ACC112 (cell line): ENCODE measurements around the gene SRSF5.

Source experiments
- H2AFZ ChIP-seq: fragments of 200-600 bp; sonication (generic); one replicate; pipeline ENCODE4 v1.6.0; 2017; ENCODE audit warnings: antibody characterized with exemption, low read length; ENCODE audit not compliant: unreplicated experiment
- H3K27ac ChIP-seq: fragments of 200-600 bp; sonication (generic); 2 replicates; pipeline ENCODE4 v1.5.1; 2014; ENCODE audit warnings: low read depth, mild to moderate bottlenecking, antibody characterized with exemption, low read length, moderate library complexity
- H3K27me3 ChIP-seq: fragments of 200-600 bp; sonication (generic); 2 replicates; pipeline ENCODE4 v1.6.1; 2014; ENCODE audit warnings: mild to moderate bottlenecking, antibody characterized with exemption, low read length, moderate library complexity, mixed read lengths; ENCODE audit not compliant: insufficient read depth
- H3K36me3 ChIP-seq: fragments of 200-600 bp; sonication (generic); 2 replicates; pipeline ENCODE4 v1.6.1; 2016; ENCODE audit warnings: mild to moderate bottlenecking, antibody characterized with exemption, low read length, moderate library complexity, mixed read lengths; ENCODE audit not compliant: insufficient read depth
- H3K4me1 ChIP-seq: fragments of 200-600 bp; sonication (generic); one replicate; pipeline ENCODE4 v1.6.1; 2016; ENCODE audit warnings: low read length, mixed read lengths; ENCODE audit not compliant: insufficient read depth, unreplicated experiment, control insufficient read depth
- H3K4me3 ChIP-seq: fragments of 200-600 bp; sonication (generic); 2 replicates; pipeline ENCODE4 v1.5.1; 2014; ENCODE audit warnings: mild to moderate bottlenecking, low read depth, low read length
- H3K79me2 ChIP-seq: fragments of 200-600 bp; sonication (generic); one replicate; pipeline ENCODE4 v1.6.0; 2016; ENCODE audit warnings: low read length; ENCODE audit not compliant: control insufficient read depth, unreplicated experiment, insufficient read depth

SRSF5 gene

DNA sequence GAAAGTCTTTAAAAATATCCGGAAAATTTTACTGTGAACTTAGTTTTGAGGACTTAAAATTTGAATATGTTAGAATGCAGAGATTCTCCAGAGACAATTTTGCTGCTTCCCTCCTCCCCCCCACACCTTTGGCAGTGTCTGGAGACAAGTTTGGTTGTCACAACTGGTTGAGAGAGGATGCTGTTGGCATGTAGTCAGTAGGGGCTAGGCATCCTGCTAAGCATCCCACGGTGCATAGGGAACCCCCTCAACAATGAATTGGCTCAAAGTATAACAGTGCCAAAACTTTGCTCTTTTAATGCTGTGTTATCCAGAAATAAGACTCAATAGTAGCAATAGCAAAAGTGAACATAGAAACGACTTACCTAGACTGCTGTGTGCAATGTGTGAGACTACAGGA, 3.6 kb downstream of the SRSF5 start:
- Histone ChIP-seq H3K27me3 (no peaks in the 10 kb centered on the region), H2AFZ (no peak overlapping the region), H3K79me2 (peaks cover 47% of the 10 kb centered on the region), H3K27ac (no peak overlapping the region), H3K4me3 (no peak overlapping the region), H3K36me3 (peaks cover 70% of the 10 kb centered on the region), H3K4me1 (peaks cover 19% of the 10 kb centered on the region)

DNA sequence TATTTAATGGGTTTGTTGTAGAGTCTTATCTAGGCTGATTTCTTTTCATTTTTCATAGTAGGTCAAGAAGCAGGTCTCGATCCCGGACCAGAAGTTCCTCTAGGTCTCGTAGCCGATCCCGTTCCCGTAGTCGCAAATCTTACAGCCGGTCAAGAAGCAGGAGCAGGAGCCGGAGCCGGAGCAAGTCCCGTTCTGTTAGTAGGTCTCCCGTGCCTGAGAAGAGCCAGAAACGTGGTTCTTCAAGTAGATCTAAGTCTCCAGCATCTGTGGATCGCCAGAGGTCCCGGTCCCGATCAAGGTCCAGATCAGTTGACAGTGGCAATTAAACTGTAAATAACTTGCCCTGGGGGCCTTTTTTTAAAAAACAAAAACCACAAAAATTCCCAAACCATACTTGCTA, 4.2 kb downstream of the SRSF5 start:
- Histone ChIP-seq H3K36me3 (peaks cover 72% of the 10 kb centered on the region), H3K79me2 (peaks cover 47% of the 10 kb centered on the region), H3K4me3 (no peak overlapping the region), H3K4me1 (peaks cover 19% of the 10 kb centered on the region), H2AFZ (no peak overlapping the region), H3K27ac (no peak overlapping the region), H3K27me3 (no peaks in the 10 kb centered on the region)

DNA sequence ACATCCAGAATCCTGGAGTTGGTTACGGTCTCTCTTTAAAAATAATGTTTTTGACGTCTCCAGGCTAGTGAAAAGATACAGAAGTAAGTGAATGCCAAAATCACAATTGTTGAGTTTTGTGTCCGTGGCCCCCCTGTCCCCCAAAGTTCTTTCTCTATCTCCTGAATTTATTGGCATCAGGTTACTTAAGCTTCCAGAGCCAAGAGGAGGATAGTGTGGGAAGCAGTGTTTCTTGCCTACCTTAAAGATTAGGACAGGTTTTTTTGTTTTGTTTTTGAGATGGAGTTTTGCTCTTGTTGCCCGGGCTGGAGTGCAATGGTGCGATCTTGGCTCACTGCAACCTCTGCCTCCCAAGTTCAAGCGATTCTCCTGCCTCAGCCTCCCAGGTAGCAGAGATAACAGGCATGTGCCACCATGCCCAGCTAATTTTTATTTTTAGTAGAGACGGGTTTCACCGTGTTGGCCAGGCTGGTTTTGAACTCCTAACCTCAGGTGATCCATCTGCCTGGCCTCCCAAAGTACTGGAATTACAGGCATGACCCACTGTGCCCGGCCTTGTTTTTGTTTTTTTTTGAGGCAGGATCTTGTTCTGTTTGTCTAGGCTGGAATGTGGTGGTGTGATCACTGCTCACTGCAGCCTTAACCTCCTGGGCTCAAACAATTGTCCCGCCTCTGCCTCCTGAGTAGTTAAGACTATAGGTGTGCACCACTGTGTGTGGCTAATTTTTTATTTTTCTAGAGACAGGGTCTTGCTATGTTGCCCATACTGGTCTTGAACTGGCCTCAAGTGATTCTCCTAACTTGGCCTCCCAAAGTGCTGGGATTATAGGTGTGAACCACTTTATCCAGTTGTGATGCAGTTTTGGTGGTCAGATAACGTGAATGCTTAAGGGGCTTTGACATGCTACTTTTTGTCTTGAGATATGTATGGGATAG, 5.4 kb downstream of the SRSF5 start:
- no peak overlapping the region for H3K27ac ChIP-seq
- no peak overlapping the region for H2AFZ ChIP-seq
- H3K27me3 ChIP-seq: no peaks in the 10 kb centered on the region
- H3K4me1 ChIP-seq: peaks cover 14% of the 10 kb centered on the region
- peaks cover 44% of the 10 kb centered on the region for H3K79me2 ChIP-seq
- H3K4me3 ChIP-seq: no peak overlapping the region
- peaks cover 72% of the 10 kb centered on the region for H3K36me3 ChIP-seq

DNA sequence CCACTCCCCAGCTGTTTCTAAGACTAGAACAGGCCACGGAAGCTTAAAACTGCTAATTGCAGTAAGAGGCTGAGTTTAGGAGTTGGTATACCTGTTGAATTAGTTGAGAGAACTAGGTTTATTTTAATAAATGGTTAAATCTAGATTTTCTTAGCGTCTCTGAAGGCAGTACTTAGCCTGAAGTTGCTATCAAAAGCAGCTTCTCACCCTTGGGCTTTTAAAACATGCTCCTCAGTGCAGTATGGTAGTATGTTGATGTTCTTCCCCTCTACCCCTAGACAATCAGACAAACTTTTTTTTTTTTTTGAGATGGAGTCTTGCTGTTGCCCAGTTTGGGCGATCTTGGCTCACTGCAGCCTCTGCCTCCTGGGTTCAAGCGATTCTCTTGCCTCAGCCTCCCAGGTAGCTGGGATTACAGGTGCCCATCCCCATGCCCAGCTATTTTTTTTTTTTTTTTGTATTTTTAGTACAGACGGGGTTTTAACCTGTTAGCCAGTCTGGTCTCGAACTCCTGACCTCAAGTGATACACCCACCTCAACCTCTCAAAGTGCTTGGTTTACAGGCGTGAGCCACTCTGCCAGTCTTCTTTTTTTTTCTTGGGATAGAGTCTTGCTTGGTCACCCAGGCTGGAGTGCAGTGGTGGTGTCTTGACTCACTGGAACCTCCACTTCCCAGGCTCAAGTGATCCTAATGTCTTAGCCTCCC, 6.8 kb downstream of the SRSF5 start:
- H2AFZ ChIP-seq: no peak overlapping the region
- H3K27ac ChIP-seq: no peak overlapping the region
- no peaks in the 10 kb centered on the region for H3K27me3 ChIP-seq
- peaks cover 61% of the 10 kb centered on the region for H3K36me3 ChIP-seq
- H3K4me1 ChIP-seq: peaks cover 10% of the 10 kb centered on the region
- no peak overlapping the region for H3K4me3 ChIP-seq
- peaks cover 30% of the 10 kb centered on the region for H3K79me2 ChIP-seq

DNA sequence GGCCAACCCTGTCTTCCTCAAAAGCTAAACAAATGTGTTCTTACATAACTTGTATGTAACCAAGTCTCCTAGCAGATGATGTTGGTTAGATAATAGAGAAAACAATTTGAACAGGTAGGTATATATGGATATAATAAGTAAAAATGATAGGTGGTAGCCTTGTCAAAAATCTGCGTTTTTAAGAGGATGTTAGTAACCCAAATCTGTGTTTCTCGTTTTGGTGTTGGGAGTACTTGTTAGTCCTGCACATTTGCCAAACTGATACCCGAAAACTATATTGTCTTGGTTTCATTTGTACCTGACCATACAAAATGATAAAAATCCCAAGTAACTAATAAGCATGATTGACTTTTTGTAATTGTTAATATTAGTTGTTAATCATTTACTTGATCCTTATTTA, 8.1 kb downstream of the SRSF5 start:
- Histone ChIP-seq H3K36me3 (peaks cover 54% of the 10 kb centered on the region), H3K27me3 (no peaks in the 10 kb centered on the region), H2AFZ (no peak overlapping the region), H3K4me3 (no peak overlapping the region), H3K4me1 (no peaks in the 10 kb centered on the region), H3K27ac (no peak overlapping the region), H3K79me2 (peaks cover 18% of the 10 kb centered on the region)

DNA sequence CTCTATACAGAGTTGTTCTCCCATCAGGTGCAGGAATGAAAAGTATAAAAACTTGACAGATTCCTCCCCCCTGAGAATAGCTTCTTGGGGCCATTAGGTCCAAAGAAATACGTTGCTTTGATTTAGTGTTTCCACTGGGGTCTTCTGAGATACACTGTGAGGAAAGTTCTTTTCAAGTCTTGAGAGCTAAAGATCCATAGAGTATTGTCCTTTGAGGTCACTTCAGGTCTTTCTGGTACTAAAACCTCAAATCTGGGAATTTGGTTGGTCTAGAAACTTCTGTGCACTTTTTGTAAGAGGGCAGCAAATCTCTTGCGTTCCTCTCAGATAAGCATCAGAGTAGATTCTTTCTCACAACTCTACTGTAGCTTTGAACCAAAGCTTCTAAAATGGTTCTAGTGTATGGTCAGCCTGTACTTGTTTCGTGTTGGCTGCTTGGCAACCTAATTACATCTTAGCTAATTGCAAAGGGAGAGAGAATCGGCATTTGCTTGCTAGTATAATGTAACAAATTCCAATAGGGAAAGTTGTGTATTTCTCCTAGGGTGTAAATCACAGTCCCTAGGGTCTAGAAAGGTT, 10.0 kb downstream of the SRSF5 start:
- no peak overlapping the region for H3K27ac ChIP-seq
- H3K4me1 ChIP-seq: no peaks in the 10 kb centered on the region
- H2AFZ ChIP-seq: no peak overlapping the region
- peaks cover 43% of the 10 kb centered on the region for H3K36me3 ChIP-seq
- H3K4me3 ChIP-seq: no peak overlapping the region
- peaks cover 4% of the 10 kb centered on the region for H3K79me2 ChIP-seq
- no peaks in the 10 kb centered on the region for H3K27me3 ChIP-seq

DNA sequence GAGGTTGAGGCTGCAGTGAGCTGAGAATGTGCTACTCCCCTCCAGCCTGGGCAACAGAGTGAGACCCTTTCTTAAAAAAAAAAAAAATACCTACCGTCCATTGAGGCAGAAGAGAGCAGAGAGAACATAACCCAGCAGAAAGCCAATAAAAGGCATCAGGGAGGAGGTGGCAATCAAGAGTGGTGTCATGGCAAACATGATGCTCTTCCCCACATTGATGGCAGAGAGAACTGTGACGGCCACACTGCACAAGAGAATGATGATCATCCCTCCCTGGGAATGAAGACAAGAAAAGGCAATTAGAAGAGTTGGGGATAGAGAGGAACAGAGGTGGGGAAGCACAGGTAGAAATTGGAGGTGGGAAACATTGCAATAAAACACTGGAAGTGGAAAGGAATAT, 12.1 kb downstream of the SRSF5 start:
- Histone ChIP-seq H3K4me3 (no peak overlapping the region), H3K36me3 (peaks cover 27% of the 10 kb centered on the region), H3K4me1 (no peaks in the 10 kb centered on the region), H2AFZ (no peak overlapping the region), H3K27me3 (no peaks in the 10 kb centered on the region), H3K27ac (no peak overlapping the region), H3K79me2 (no peaks in the 10 kb centered on the region)

DNA sequence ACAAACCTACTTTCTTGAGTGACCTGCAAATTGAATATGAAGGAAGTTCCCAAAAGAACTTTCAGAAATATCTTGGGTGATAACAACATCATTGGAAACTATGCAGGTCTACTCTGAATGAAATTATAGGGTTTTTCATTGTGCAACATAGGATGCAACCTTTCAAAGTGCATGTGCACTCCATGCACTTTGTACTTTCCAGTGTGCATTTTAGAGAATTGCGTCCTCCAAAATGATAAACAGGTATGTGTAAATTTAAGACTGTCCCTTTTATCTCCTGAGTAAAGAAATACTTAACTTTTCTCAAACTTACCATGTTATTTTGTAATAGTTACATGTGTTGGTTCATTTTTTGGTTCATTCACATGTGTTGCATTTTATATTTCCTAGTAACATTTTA, 13.2 kb downstream of the SRSF5 start:
- Histone ChIP-seq H3K27ac (no peak overlapping the region), H2AFZ (no peak overlapping the region), H3K79me2 (no peaks in the 10 kb centered on the region), H3K4me3 (no peak overlapping the region), H3K27me3 (no peaks in the 10 kb centered on the region), H3K36me3 (peaks cover 20% of the 10 kb centered on the region), H3K4me1 (no peaks in the 10 kb centered on the region)

DNA sequence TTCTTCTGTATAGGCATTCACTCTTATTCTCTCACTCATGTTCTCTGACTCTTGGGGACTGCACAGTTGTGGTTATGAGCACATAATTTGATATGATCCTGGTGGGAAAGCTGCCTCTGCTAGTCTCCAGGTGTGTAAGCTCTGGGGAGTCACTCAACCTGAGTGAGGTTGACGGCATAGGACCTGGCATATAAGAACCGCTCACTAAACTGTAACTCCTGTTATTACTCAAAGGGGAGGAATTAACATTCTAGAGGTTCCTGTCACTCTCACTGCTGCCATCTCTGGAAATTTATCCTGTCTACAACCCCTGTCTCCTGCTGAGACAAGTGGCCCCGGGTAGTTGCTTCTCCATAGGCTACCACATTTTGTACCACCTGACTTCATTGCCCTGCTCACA, 14.0 kb downstream of the SRSF5 start:
- Histone ChIP-seq H3K36me3 (peaks cover 15% of the 10 kb centered on the region; the same call in 1 of the 2 replicates), H3K79me2 (no peaks in the 10 kb centered on the region), H3K4me1 (no peaks in the 10 kb centered on the region), H3K27me3 (no peaks in the 10 kb centered on the region), H2AFZ (no peak overlapping the region), H3K27ac (no peak overlapping the region), H3K4me3 (no peak overlapping the region)

DNA sequence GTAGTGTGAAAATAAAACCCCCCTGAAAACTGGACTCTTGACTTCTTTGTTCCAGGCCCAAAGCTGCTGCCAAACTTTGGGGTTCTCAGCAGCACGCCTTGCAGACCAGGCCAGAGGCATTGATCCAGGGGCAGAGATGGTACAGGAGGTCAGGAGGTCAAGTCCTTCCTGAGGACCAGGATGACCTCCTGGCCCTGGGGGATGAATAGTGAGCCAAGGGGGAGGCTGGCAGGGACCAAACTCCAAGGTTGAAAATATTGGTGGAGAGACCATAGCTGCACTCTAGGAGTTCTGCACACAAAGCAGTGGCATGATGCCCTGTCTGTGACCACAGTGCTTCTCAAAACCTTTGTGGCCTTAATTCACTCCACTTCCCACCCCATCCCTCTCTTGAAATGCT, 18.0 kb downstream of the SRSF5 start:
- no peaks in the 10 kb centered on the region for H3K4me1 ChIP-seq
- H3K27ac ChIP-seq: no peak overlapping the region

More for the DNA sequence above, 18.0 kb downstream of the SRSF5 start:
- Histone ChIP-seq H3K4me3 (no peak overlapping the region), H3K27me3 (no peaks in the 10 kb centered on the region), H3K36me3 (peaks cover 10% of the 10 kb centered on the region; the same call in 1 of the 2 replicates), H2AFZ (no peak overlapping the region), H3K79me2 (no peaks in the 10 kb centered on the region)
